ENCODE data around the gene HHIPL1.

HHIPL1 gene

DNA sequence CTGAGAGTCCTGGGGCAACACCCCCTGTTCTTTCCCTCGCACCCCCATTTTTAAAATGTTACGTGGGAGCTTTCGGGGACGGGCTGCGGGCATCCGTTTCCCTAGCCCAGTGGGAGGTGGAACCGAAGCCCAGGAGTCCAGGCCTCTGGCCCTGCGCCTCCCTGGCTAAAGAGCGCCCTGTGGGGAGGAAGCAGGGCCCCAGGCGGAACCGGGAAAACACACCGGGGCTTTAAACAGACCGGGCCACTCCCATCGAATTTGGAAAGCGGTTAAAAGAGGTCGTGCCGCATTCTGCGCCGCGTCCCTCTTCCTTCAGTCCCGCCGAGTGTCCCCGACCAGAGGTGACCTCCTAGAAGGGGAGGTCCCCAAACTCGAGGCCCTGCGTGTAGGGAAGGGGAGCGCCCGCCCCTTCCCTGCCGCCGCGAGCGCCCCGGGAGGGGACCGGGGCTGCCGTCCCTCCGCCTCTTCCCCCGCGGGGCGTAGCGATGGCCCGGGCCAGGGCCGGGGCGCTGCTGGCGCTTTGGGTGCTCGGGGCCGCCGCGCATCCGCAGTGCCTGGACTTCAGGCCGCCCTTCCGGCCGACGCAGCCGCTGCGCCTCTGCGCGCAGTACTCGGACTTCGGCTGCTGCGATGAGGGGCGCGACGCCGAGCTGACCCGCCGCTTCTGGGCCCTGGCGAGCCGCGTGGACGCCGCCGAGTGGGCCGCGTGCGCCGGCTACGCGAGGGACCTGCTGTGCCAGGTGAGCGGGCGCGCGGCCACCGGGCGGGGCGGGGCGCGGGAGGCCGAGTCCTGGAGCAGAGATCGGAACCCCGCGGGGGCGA lies at the start of gene HHIPL1:
TSS of gene HHIPL1 (plus strand) at position 407 of the 822 bp plus-strand sequence. CDS start at position 486, 79 bp downstream.
- H3K36me3 ChIP-seq (replicated peaks), result no peaks in the 10 kb centered on the region
- no peak for DNase-seq (ENCODE audit: low spot score in 2 of 2)
- H3K4me1 ChIP-seq, result no peaks in the 10 kb centered on the region
- H3K9me3 ChIP-seq, result no peaks in the 10 kb centered on the region
- no peaks in the 10 kb centered on the region for H3K27me3 ChIP-seq (ENCODE audit: low read depth)
- no peak within 1 kb of the TSS for H3K4me3 ChIP-seq
- in situ Hi-C loops (cut with MboI; ENCODE audit: low sequenced_read_pairs), result no loop called here

DNA sequence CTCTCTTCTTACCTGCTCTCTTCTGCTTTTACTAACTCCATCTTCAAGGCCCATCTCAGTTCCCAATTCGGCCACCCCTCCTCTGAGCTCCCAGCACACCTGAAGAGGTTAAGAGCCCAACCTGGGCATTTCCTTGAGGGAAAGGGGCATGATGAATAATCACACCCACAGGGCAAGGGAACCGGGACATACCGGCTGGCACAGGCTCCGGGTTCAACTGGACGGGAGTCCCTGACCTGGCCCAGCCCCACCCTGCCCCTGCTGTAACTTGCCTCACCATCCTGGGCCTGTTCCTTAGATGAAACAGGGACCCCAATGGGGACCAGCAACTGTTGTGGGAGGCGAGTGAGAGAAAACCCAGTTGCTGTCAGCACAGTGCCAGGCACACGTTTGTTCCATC lies 49.4 kb upstream of the HHIPL1 start:
- in situ Hi-C loops (cut with MboI; ENCODE audit: low sequenced_read_pairs), result no loop called here
- Histone ChIP-seq H3K36me3 (replicated peaks) (no peaks in the 10 kb centered on the region; the same call in 1 of the 2 replicates), H3K4me1 (peaks cover 21% of the 10 kb centered on the region), H3K27me3 (ENCODE audit: low read depth) (no peaks in the 10 kb centered on the region), H3K4me3 (no peak overlapping the region), H3K9me3 (no peaks in the 10 kb centered on the region)
- no peak for DNase-seq (ENCODE audit: low spot score in 2 of 2)

GRCh38 chr14:99596071-99596627 lies 48.8 kb upstream of the HHIPL1 start:
- in situ Hi-C loops (cut with MboI; ENCODE audit: low sequenced_read_pairs), result no loop called here

GRCh38 chr14:99596772-99597171 lies 48.2 kb upstream of the HHIPL1 start:
- Histone ChIP-seq H3K4me3 (no peak overlapping the region), H3K36me3 (replicated peaks) (no peaks in the 10 kb centered on the region; the same call in 1 of the 2 replicates), H3K4me1 (peaks cover 30% of the 10 kb centered on the region), H3K27me3 (ENCODE audit: low read depth) (no peaks in the 10 kb centered on the region), H3K9me3 (no peaks in the 10 kb centered on the region)
- DNase-seq (ENCODE audit: low spot score in 2 of 2), result no peak
- in situ Hi-C loops (cut with MboI; ENCODE audit: low sequenced_read_pairs), result no loop called here

More at GRCh38 chr14:99596071-99596627, 48.8 kb upstream of the HHIPL1 start:
- Histone ChIP-seq H3K4me1 (peaks cover 26% of the 10 kb centered on the region), H3K36me3 (replicated peaks) (no peaks in the 10 kb centered on the region; the same call in 1 of the 2 replicates), H3K4me3 (no peak overlapping the region), H3K27me3 (ENCODE audit: low read depth) (no peaks in the 10 kb centered on the region), H3K9me3 (no peaks in the 10 kb centered on the region)
- DNase-seq (ENCODE audit: low spot score in 2 of 2), result no peak

DNA sequence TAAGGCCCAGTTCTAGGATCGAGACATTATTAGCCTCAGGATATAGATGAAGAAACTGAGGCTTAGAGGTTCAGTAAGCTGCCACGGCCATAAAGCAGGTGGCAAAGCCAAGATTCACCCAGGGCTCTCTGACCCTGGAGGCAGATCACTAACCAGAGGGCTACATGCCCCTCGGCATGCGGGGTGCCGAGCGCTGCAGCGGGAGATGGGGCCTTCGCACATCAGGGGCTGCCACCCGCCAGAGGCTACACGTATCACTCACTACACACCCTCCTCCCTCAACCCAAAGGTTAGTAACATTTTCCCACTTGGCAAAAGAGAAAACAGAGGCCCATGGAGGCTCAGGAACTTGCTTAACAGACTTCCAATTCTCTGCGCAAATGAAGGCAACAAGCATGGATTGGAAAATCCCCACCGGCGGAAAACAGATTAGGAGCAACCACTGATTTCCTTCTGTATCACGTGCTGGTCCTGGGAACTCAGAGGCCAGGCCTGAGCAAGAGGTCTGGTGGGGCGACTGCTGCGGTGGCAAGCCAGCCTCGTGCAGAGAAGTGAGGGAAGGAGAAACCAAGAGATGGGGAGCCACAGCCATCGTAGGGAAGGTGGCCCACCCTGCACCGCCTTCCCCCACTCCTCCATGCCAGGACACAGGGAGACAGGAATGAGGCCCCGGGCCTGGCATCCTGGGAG lies 46.9 kb upstream of the HHIPL1 start:
- no peak overlapping the region for H3K4me3 ChIP-seq
- no peaks in the 10 kb centered on the region for H3K27me3 ChIP-seq (ENCODE audit: low read depth)
- in situ Hi-C loops (cut with MboI; ENCODE audit: low sequenced_read_pairs), result no loop called here
- no peak for DNase-seq (ENCODE audit: low spot score in 2 of 2)
- no peaks in the 10 kb centered on the region for H3K9me3 ChIP-seq
- peaks cover 30% of the 10 kb centered on the region for H3K4me1 ChIP-seq
- peaks cover 6% of the 10 kb centered on the region; the same call in 1 of the 2 replicates for H3K36me3 ChIP-seq (replicated peaks)

DNA sequence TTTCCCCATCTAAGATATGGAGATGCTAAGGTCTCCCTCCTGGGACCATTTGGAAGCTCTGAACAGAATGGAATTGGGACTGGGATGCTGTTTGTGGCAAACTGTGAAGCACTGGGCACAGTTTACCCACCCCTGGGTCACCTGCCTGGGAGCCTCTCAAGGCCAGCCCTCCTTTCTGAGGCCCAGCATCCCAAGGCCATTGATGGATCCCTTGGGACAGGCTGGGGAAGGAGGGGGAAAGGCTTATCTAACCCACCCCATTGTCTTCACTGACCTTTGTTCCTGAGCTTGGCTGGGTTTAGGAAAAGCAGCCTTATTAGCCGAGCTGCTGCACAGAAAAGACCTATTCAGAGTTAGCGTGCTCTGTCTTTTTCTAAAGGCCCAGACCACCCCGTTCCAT lies 46.2 kb upstream of the HHIPL1 start:
- in situ Hi-C loops (cut with MboI; ENCODE audit: low sequenced_read_pairs), result no loop called here
- H3K27me3 ChIP-seq (ENCODE audit: low read depth), result no peaks in the 10 kb centered on the region
- H3K36me3 ChIP-seq (replicated peaks), result peaks cover 6% of the 10 kb centered on the region; the same call in 1 of the 2 replicates
- peaks cover 30% of the 10 kb centered on the region for H3K4me1 ChIP-seq
- no peaks in the 10 kb centered on the region for H3K9me3 ChIP-seq
- DNase-seq (ENCODE audit: low spot score in 2 of 2), result peak; percentile 84 to 86
- H3K4me3 ChIP-seq, result no peak overlapping the region

GRCh38 chr14:99599393-99599792 lies 45.5 kb upstream of the HHIPL1 start:
- DNase-seq (ENCODE audit: low spot score in 2 of 2), result no peak
- H3K27me3 ChIP-seq (ENCODE audit: low read depth), result no peaks in the 10 kb centered on the region
- H3K9me3 ChIP-seq, result no peaks in the 10 kb centered on the region
- peaks cover 30% of the 10 kb centered on the region for H3K4me1 ChIP-seq
- no peak overlapping the region for H3K4me3 ChIP-seq
- in situ Hi-C loops (cut with MboI; ENCODE audit: low sequenced_read_pairs), result no loop called here
- H3K36me3 ChIP-seq (replicated peaks), result peaks cover 6% of the 10 kb centered on the region; the same call in 1 of the 2 replicates

DNA sequence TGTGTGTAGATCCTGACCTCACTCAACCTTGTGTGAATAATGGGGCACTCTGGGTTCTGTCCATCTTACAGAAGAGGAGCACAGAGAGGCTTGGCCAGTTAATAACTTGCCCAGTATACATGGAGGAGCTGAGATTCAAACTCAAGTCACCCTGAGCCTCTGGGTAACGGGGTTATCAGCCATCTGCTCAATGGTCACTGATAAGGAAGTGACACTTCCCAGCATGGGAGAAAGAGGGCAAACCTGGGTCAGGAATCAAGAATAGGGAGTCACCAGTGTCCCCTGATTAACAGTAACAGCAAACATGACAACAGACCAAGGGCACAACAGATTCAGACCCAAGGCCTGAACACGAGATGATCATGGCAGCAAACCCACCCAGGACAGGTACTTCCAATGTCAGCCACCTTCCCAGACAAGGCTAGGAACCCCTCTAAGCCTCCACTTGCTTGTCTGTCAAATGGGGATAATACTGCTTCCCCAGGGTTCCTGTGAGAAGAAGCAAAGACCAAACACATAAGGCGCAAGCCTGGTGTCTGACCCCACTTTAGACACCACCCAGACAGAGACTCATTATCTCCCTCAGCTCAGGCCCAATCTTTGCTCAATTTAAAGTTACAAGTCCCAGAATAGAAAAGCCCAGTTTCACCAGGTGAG lies 44.6 kb upstream of the HHIPL1 start:
- Histone ChIP-seq H3K4me1 (peaks cover 30% of the 10 kb centered on the region), H3K4me3 (no peak overlapping the region), H3K27me3 (ENCODE audit: low read depth) (no peaks in the 10 kb centered on the region), H3K9me3 (no peaks in the 10 kb centered on the region), H3K36me3 (replicated peaks) (peaks cover 6% of the 10 kb centered on the region; the same call in 1 of the 2 replicates)
- in situ Hi-C loops (cut with MboI; ENCODE audit: low sequenced_read_pairs), result no loop called here
- DNase-seq (ENCODE audit: low spot score in 2 of 2), result no peak

DNA sequence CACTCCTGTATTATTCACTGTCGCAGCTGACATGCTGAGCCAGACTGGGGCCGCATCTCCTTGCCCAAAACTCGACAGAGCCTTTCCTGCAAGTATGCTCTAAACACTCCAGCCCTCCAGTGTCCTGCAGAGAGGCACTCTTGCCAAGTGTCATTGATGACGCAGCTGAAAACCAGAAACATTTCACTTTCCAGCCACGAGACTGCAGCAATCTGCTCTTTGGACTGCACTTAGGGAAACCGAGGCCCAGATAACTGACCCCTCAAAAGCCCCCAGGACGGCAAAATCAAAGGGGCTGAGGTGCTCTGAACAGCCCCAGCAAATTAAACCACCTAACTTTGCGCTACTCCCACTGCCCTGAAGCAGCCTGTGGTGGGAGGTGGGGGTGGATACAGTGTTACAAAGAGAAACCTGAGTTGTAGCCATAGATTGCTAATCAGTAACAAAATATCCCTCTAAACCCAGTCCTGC lies 43.5 kb upstream of the HHIPL1 start:
- no peak for DNase-seq (ENCODE audit: low spot score in 2 of 2)
- no peaks in the 10 kb centered on the region for H3K27me3 ChIP-seq (ENCODE audit: low read depth)
- in situ Hi-C loops (cut with MboI; ENCODE audit: low sequenced_read_pairs), result no loop called here
- peak overlapping the region; percentile 57 for H3K4me3 ChIP-seq
- H3K9me3 ChIP-seq, result no peaks in the 10 kb centered on the region
- H3K4me1 ChIP-seq, result peaks cover 34% of the 10 kb centered on the region
- H3K36me3 ChIP-seq (replicated peaks), result peaks cover 6% of the 10 kb centered on the region; the same call in 1 of the 2 replicates

DNA sequence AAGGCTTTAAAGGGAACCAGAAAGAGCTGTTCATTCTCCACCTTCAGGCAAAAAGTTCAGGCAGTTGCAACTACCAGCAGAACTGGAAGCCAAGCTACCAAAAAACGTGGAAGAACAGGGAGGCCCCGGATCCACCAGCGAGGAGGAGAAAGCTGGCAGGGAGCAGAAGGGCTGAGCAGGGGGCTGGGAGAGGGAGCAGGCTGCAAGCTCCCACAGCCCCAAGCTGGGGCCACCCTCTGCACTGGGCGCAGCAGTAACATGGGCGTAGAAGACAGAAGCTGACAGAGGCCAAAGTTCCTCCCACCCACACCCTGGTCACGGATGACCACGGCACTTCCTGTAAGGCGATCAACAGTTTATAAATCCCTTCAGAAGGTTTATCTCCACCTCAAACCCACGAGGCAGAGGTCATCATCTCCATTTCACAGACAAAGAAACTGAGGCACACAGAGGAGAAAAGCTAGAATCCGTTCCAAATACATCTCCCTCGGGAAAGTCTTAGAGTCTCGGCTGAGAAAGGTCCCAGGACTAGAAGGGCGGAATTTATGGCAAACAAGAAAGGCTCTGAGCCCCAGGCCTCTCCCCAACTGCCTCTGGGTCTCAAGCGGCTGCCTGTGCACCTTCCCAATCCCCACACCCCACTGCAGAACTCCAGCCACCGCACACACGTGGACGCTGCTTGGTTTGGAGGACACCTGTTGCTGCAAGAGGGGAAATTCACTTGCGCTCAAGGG lies 42.7 kb upstream of the HHIPL1 start:
- in situ Hi-C loops (cut with MboI; ENCODE audit: low sequenced_read_pairs), result no loop called here
- Histone ChIP-seq H3K36me3 (replicated peaks) (peaks cover 6% of the 10 kb centered on the region; the same call in 1 of the 2 replicates), H3K4me3 (peak overlapping the region; percentile 57), H3K9me3 (no peaks in the 10 kb centered on the region), H3K4me1 (peaks cover 34% of the 10 kb centered on the region), H3K27me3 (ENCODE audit: low read depth) (no peaks in the 10 kb centered on the region)
- peak; percentile 18 to 45 for DNase-seq (ENCODE audit: low spot score in 2 of 2)

GRCh38 chr14:99602788-99603415 lies 42.0 kb upstream of the HHIPL1 start:
- peaks cover 34% of the 10 kb centered on the region for H3K4me1 ChIP-seq
- H3K4me3 ChIP-seq, result peak overlapping the region; percentile 57
- DNase-seq (ENCODE audit: low spot score in 2 of 2), result peak in 1 of 2 experiments; percentile 36
- H3K9me3 ChIP-seq, result no peaks in the 10 kb centered on the region
- in situ Hi-C loops (cut with MboI; ENCODE audit: low sequenced_read_pairs), result no loop called here
- H3K27me3 ChIP-seq (ENCODE audit: low read depth), result no peaks in the 10 kb centered on the region
- peaks cover 6% of the 10 kb centered on the region; the same call in 1 of the 2 replicates for H3K36me3 ChIP-seq (replicated peaks)

DNA sequence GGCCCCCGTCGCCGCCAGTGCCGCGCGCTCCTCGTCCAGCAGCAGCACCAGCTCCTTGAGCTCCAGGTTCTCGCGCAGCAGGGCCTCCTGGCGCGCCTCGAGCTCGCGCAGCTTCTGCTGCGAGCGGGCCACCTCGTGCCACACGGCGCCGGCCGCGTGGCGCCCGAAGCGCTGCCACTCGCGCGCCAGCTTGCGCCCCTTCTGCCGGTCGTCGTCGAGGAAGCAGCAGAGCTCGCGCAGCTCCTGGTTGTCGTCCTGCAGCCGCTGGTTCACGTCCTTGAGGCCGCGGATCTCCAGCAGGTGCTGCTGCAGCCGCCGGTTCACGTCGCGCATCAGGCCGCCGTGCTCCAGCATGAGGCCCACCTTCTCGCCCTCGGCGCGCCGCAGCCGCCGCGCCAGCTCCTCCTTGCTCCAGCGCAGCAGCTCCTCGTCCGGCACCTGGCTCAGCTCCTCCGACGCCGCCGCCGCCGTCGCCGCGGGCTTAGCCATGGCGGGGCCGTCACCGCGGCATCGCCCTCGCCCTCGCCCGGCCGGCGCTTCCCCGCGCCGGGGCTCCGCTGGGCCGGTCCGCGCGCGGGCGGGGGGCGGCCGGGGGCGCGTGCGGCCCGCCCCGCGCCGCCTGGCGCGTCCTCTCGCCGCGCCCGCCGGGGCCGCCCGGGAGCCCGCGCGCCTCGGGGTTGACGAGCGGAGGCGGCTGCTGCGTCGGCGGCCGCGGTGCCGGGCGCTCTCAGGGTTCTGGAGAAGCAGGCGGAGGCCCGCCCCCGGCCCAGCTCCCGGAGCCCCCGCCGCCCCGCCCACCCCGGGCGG lies 41.3 kb upstream of the HHIPL1 start, which contains the start of gene CCDC85C:
TSS of gene CCDC85C (minus strand) at position 737 of the 807 bp plus-strand sequence. CDS start at position 489, 248 bp downstream.
- Histone ChIP-seq H3K36me3 (replicated peaks) (peaks cover 6% of the 10 kb centered on the region; the same call in 1 of the 2 replicates), H3K27me3 (ENCODE audit: low read depth) (no peaks in the 10 kb centered on the region), H3K9me3 (no peaks in the 10 kb centered on the region), H3K4me1 (peaks cover 30% of the 10 kb centered on the region), H3K4me3 (peak within 1 kb of the TSS; percentile 76)
- in situ Hi-C loops (cut with MboI; ENCODE audit: low sequenced_read_pairs), result no loop called here
- DNase-seq (ENCODE audit: low spot score in 2 of 2), result peak in 1 of 2 experiments; percentile 50
